MCF 10A (cell line): ENCODE results near the gene DTD1. TPM values are rescaled to one million over a fixed set of nuclear protein-coding genes. Genes with fewer than 3 reads are reported as not detected.

Experiments
- BruUV-seq: library from RNA; stranded (reverse); fragments of 400-500 nt; replicated peaks from 2 replicates; lab custom pipeline; 2021; lab: Mats Ljungman, UMichigan
- CTCF ChIA-PET: fragments of 300-600 bp; sonication (Branson Sonifier 250); formaldehyde crosslinking; extraction: SDS; loops from one replicate; lab custom pipeline; 2021; ENCODE audit warnings: antibody characterized with exemption, inconsistent platforms; lab: Yijun Ruan, JAX
- POLR2A ChIA-PET: fragments of 300-600, 350-650 bp; sonication (Branson Sonifier 250); formaldehyde crosslinking; extraction: SDS; loops from one replicate; lab custom pipeline; 2020; ENCODE audit warnings: antibody characterized with exemption, inconsistent platforms; lab: Yijun Ruan, JAX
- DNase-seq: peaks from one replicate; pipeline ENCODE4 v3.0.0-alpha.2; 2018; ENCODE audit not compliant: unreplicated experiment
- H3K27ac Mint-ChIP-seq: one replicate; pipeline ENCODE4 v1.8.0; 2022; ENCODE audit warnings: mild to moderate bottlenecking, low read depth, mixed read lengths; ENCODE audit not compliant: unreplicated experiment
- H3K27me3 Mint-ChIP-seq: one replicate; pipeline ENCODE4 v1.8.0; 2022; ENCODE audit warnings: mixed read lengths; ENCODE audit not compliant: insufficient read depth, unreplicated experiment
- H3K36me3 Mint-ChIP-seq: one replicate; pipeline ENCODE4 v1.8.0; 2022; ENCODE audit warnings: mild to moderate bottlenecking, moderate library complexity, mixed read lengths; ENCODE audit not compliant: insufficient read depth, unreplicated experiment
- H3K4me1 Mint-ChIP-seq: one replicate; pipeline ENCODE4 v1.8.0; 2022; ENCODE audit warnings: mixed read lengths; ENCODE audit not compliant: insufficient read depth, unreplicated experiment
- H3K4me3 Mint-ChIP-seq: one replicate; pipeline ENCODE4 v1.8.0; 2022; ENCODE audit warnings: mild to moderate bottlenecking, moderate library complexity, mixed read lengths; ENCODE audit not compliant: unreplicated experiment
- H3K9me3 Mint-ChIP-seq: one replicate; pipeline ENCODE4 v1.8.0; 2022; ENCODE audit warnings: mixed read lengths; ENCODE audit not compliant: unreplicated experiment
- intact Hi-C: fragments of 100-400 bp; cut with micrococcal nuclease; formaldehyde crosslinking; loops from 2 replicates; pipeline ENCODE4 v1.14.1; 2022
- total RNA-seq: library from RNA; stranded (reverse); gene quantifications from 2 replicates; pipeline ENCODE4 v1.2.3, GENCODE V29; 2022
- TF ChIP-seq, protein P1 (sequence below): fragments of 200-600 bp; IDR thresholded peaks from one replicate; pipeline ENCODE4 v1.8.0; 2022; ENCODE audit warnings: antibody characterized with exemption, mild to moderate bottlenecking; ENCODE audit not compliant: unreplicated experiment

The DTD1 gene
- total RNA-seq, 1 experiment from 2014 or later, result 101 TPM

DNA sequence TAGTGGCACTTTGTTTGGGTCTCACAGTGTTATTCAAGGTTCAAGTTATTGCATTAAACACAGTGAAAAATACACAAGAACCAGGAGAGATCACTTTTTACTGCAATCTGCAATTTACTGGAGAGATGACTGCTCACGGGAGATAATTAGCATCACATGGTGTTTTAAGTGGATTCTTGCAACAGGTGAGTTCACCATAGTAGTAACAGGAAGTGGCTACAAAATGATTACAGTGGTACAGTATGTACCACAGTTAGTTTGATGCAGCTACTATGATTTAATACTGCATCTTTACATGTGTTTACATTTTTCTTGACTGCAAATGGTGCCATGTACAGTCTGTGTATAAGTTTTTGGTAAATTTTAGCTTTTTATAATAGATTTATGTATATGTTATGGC lies 129.2 kb downstream of the DTD1 start:
- BruUV-seq, result no TSS peak
- TF ChIP-seq, protein P1, sequence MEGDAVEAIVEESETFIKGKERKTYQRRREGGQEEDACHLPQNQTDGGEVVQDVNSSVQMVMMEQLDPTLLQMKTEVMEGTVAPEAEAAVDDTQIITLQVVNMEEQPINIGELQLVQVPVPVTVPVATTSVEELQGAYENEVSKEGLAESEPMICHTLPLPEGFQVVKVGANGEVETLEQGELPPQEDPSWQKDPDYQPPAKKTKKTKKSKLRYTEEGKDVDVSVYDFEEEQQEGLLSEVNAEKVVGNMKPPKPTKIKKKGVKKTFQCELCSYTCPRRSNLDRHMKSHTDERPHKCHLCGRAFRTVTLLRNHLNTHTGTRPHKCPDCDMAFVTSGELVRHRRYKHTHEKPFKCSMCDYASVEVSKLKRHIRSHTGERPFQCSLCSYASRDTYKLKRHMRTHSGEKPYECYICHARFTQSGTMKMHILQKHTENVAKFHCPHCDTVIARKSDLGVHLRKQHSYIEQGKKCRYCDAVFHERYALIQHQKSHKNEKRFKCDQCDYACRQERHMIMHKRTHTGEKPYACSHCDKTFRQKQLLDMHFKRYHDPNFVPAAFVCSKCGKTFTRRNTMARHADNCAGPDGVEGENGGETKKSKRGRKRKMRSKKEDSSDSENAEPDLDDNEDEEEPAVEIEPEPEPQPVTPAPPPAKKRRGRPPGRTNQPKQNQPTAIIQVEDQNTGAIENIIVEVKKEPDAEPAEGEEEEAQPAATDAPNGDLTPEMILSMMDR, result no peak
- intact Hi-C loops, result no loop called here
- Mint-ChIP-seq H3K4me1 (peaks cover 2% of the 10 kb centered on the region), H3K4me3 (no peak overlapping the region), H3K27ac (no peak overlapping the region), H3K36me3 (no peaks in the 10 kb centered on the region), H3K9me3 (no peaks in the 10 kb centered on the region), H3K27me3 (no peaks in the 10 kb centered on the region)
- no peak for DNase-seq
- POLR2A ChIA-PET, result no interaction called here
- CTCF ChIA-PET, result interaction anchor here (0.6 to 2.0 kb wide), 7 partner anchors 8 to 946 kb away, joined by 3 to 5 read pairs (median 3); no protein-coding TSS in a partner anchor

DNA sequence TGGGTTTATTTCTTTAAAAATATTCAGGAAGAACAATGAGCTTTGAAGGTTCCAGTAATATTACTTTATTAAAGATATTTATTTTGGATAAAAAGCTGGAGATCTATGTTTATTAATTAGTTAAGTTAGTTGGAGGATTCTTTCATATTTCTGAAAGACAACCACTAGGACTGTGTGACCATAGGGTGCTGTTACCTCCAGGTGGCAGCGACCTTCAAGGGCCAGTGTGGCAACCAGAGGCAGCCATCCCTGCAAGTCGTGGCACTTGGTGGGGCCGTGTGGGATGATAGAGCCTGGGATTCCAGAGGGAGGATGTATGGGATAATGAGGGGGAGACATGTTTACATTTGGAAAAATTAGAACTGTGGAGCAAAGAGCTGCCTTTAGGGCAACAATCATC lies 130.3 kb downstream of the DTD1 start:
- CTCF ChIA-PET, result interaction anchor here (0.6 to 1.7 kb wide), 14 partner anchors 8 to 948 kb away, joined by 3 to 8 read pairs (median 4); partner anchors contain the start of gene SMIM26
- Mint-ChIP-seq H3K9me3 (no peaks in the 10 kb centered on the region), H3K4me1 (peaks cover 5% of the 10 kb centered on the region), H3K36me3 (no peaks in the 10 kb centered on the region), H3K4me3 (no peak overlapping the region), H3K27me3 (no peaks in the 10 kb centered on the region), H3K27ac (no peak overlapping the region)
- DNase-seq, result no peak
- POLR2A ChIA-PET, result no interaction called here
- BruUV-seq, result no TSS peak
- intact Hi-C loops, result no loop called here
- TF ChIP-seq, protein P1, result no peak

DNA sequence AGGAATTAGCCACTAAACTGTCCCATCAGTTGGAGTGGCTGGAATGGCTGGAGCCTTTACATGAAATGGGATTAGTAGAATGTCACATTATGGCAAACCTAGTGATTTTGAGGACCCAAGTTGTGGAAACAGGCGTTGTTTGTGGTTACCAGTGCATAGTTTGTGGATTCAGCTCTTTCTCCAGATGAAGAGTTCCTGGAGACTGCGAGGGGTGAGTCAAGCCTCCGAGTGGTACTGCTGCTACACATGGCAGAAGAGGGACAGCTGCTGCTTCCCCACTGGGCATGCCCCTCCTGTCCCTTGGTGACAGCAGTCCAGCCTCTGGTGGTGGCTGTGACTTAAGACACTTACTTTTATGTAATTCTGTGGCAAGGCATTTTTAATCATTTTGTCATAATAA lies 131.6 kb downstream of the DTD1 start:
- H3K4me3 Mint-ChIP-seq, result no peak overlapping the region

DNA sequence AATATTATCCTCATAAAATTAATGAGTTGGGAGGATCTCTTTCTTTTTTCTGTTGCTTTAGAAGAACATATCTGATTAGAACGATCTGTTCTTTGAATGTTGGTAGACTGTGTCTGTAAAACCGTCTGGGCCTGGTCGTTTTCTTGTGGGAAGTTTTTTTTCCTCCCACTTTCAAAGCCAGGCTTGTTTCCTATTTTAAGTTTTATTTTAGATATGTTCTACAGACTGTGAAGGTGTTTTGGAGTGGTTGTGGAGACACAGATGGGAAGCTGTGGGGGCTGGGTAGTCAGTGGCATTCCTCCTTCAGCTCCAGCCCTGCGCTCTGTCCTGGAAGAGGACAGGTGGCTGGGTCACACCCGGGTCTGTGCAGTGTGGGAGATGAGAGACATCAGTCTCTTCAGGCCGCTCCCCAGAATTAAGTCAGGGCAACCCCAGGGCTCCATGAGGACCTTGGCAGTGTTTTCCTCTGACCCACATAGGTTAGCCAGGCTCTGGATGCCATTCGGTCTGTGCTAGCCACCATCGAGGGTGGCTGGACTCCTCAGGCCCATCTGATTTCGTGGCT lies 133.8 kb downstream of the DTD1 start:
- H3K4me3 Mint-ChIP-seq, result no peak overlapping the region
- no peaks in the 10 kb centered on the region for H3K9me3 Mint-ChIP-seq
- POLR2A ChIA-PET, result no interaction called here
- CTCF ChIA-PET, result no interaction called here
- H3K36me3 Mint-ChIP-seq, result no peaks in the 10 kb centered on the region
- intact Hi-C loops, result no loop called here
- BruUV-seq, result no TSS peak
- TF ChIP-seq, protein P1, result no peak
- DNase-seq, result no peak
- no peak overlapping the region for H3K27ac Mint-ChIP-seq
- H3K4me1 Mint-ChIP-seq, result peaks cover 5% of the 10 kb centered on the region
- no peaks in the 10 kb centered on the region for H3K27me3 Mint-ChIP-seq

More for the DNA sequence above, 131.6 kb downstream of the DTD1 start:
- H3K27ac Mint-ChIP-seq, result peak overlapping the region; percentile 27
- intact Hi-C loops, result no loop called here
- H3K36me3 Mint-ChIP-seq, result no peaks in the 10 kb centered on the region
- ChIA-PET CTCF (interaction anchor here (0.5 to 1.7 kb wide), 6 partner anchors 12 to 944 kb away, joined by 3 to 6 read pairs (median 4); no protein-coding TSS in a partner anchor), POLR2A (no interaction called here)
- no peaks in the 10 kb centered on the region for H3K27me3 Mint-ChIP-seq
- BruUV-seq, result no TSS peak
- H3K9me3 Mint-ChIP-seq, result no peaks in the 10 kb centered on the region
- DNase-seq, result no peak
- TF ChIP-seq, protein P1, result no peak
- H3K4me1 Mint-ChIP-seq, result peaks cover 5% of the 10 kb centered on the region
